ENCODE data around the gene TMEM40.
"Not testable (repeated sequence)": the region's sequence is repeated elsewhere in the genome, so short reads cannot be mapped to it uniquely, and the experiment has no call there.

The TMEM40 gene

GRCh38 chr3:12759097-12759679 is at the start of gene TMEM40:
Gene TMEM40 (minus strand): TSS chr3:12759259. CDS start chr3:12749832, 9,427 bp downstream.
- no peak for DNase-seq (ENCODE audit: low read depth)

- no peak for DNase-seq (ENCODE audit: low read depth)
These were observed 49.5 kb upstream of the TMEM40 start for GRCh38 chr3:12808587-12808986.

- DNase-seq (ENCODE audit: low read depth), result no peak
These were observed 48.7 kb upstream of the TMEM40 start for GRCh38 chr3:12807601-12808359.

GRCh38 chr3:12807066-12807465 is 48.0 kb upstream of the TMEM40 start:
- no peak for DNase-seq (ENCODE audit: low read depth)

- DNase-seq (ENCODE audit: low read depth), result no peak
These were observed 44.3 kb upstream of the TMEM40 start for GRCh38 chr3:12803371-12803770.

- DNase-seq (ENCODE audit: low read depth), result no peak
These were observed 40.7 kb upstream of the TMEM40 start for GRCh38 chr3:12799525-12800440.

- DNase-seq (ENCODE audit: low read depth), result no peak
These were observed 39.6 kb upstream of the TMEM40 start for GRCh38 chr3:12798559-12799179.

GRCh38 chr3:12797892-12798558 is 39.0 kb upstream of the TMEM40 start:
- no peak for DNase-seq (ENCODE audit: low read depth)

- no peak for DNase-seq (ENCODE audit: low read depth)
These were observed 38.2 kb upstream of the TMEM40 start for GRCh38 chr3:12797124-12797891.

- DNase-seq (ENCODE audit: low read depth), result no peak
These were observed 37.4 kb upstream of the TMEM40 start, which contains the start of gene CAND2 for GRCh38 chr3:12796171-12797123. Gene CAND2 (plus strand): TSS chr3:12796680. CDS start chr3:12796721, 41 bp downstream.

GRCh38 chr3:12793701-12794100 is 34.6 kb upstream of the TMEM40 start:
- no peak for DNase-seq (ENCODE audit: low read depth)

- no peak for DNase-seq (ENCODE audit: low read depth)
These were observed 32.4 kb upstream of the TMEM40 start for GRCh38 chr3:12791430-12791829.

GRCh38 chr3:12787967-12788690 is 29.1 kb upstream of the TMEM40 start:
- not testable (repeated sequence) for DNase-seq (ENCODE audit: low read depth)

- not testable (repeated sequence) for DNase-seq (ENCODE audit: low read depth)
These were observed 28.3 kb upstream of the TMEM40 start for GRCh38 chr3:12787346-12787745.

- no peak for DNase-seq (ENCODE audit: low read depth)
These were observed 26.0 kb upstream of the TMEM40 start for GRCh38 chr3:12785096-12785495.

GRCh38 chr3:12782172-12782815 is 23.2 kb upstream of the TMEM40 start:
- no peak for DNase-seq (ENCODE audit: low read depth)

- no peak for DNase-seq (ENCODE audit: low read depth)
These were observed 21.7 kb upstream of the TMEM40 start for GRCh38 chr3:12780751-12781150.

- no peak for DNase-seq (ENCODE audit: low read depth)
These were observed 18.1 kb upstream of the TMEM40 start for GRCh38 chr3:12777171-12777570.
